Stimulated activated CD4-positive, alpha-beta T cell treated with anti-CD3 and anti-CD28 coated beads, Interleukin-1b, Interleukin-23, amount 100 ng/mL, for 24 hours (primary cell): ENCODE measurements around the gene BNIP1.

Experiments
- DNase-seq, 4 experiments: peaks; one replicate each; pipeline ENCODE4 v3.0.0-alpha.2; 2020; ENCODE audit warnings: low read depth in 4 of 4, low spot score in 1 of 4

Gene BNIP1

DNA sequence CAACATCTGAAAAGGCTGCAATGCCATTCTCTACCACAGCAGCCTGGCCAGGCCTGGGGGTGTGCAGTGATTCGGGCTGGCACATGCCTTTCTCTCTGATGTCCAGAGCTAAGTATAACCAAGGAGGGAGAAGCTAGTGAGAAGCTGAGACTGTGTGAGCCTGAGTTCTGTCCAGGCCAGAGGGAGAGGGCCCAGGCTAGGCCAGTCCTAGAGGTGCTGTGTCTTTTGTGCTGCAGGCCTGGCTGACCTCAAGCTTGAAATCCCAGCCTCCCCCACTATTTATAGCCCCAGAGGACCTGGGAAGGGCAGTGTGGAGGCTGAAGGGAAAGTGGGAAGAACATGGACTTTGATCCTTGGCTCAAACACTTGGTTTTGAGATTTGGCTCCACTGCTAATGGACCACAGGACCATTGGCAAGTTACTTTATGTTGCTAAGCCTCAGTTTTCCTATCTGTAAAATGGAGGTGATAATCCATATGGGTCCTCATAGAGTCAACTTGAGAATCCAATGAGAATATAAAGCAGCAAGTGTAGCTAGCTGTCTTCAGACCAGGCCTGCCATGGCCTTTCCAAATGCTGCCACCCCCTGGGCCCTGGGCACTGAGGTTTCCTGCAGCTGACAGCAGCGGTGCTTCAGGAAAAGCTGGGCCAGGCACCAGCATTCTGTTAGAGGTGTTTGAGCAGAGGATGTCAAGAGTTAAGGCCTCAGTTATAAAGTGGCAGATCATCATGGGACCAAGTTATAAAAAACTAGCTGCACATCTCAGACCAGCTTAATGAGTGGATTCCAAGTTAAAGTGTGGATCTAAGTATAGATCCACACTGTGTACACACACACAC, 21.1 kb downstream of the BNIP1 start:
- DNase-seq, result no peak

- no peak for DNase-seq
These were observed 27.8 kb downstream of the BNIP1 start for GRCh38 chr5:173172166-173172565.

DNA sequence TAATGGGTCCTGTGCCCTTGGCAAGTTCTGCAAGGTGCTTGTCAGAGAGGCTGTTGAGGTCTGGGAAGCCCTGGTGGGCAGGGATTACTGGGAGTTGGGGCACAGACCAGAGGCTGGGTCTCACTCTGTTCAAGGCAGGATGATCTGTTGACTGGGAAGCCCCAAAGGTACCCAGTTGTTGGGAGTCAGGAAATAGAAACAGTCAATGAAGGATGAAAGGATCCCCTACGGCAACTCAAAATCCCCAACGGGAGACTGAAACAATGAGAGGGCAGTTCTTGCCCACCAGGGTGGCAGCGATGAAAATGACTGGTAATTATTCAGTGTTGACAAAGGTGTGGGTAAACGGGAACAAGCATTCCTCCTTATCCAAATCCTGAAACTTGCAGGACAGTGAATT, 31.2 kb downstream of the BNIP1 start:
- DNase-seq, result no peak

DNA sequence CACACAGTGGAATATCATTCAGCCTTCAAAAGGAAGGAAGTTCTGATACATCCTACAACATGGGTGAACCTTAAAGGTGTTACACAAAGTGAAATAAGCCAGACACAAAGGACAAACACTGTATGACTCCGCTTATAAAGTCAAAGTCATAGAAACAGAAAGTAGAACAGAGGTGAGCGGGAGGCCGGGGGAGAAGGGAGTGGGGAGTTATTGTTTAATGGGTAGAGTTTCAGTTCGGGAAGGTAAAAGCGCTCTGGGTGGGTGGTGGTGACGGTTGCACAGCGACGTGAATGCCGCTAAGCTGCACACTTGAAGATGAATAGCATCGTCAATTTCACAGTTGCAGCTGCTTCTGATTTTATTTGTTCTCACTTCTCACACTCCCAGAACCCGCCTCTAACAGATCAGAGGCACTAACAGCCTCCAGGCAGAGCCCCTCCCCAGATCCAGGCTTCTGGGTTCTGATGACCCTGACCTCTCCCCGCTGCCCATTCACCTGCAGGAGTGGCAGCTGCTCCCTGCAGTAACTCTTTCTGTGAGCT, 34.1 kb downstream of the BNIP1 start:
- no peak for DNase-seq

- DNase-seq, result no peak
These were observed 36.0 kb downstream of the BNIP1 start for GRCh38 chr5:173180331-173180730.

- DNase-seq, result no peak
These were observed 42.9 kb downstream of the BNIP1 start for GRCh38 chr5:173187054-173187743.

DNA sequence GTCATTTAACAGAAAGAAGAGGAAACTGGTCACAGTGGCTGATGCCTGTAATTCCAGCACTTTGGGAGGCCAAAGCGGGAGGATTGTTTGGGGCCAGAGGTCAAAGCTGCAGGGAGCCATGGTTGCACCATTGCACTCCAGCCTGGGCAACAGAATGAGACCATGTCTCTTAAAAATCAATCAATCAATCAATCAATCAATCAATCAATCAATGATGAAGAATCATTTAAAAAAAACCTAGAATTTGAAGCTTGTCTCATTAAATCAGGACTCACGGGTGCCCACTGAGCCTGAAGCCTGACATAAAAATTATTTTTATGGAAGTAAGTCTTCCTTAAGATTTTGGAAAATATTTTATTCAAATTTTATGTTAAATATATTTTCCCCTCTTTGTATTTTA, 43.9 kb downstream of the BNIP1 start:
- no peak for DNase-seq

GRCh38 chr5:173191015-173191414, 46.7 kb downstream of the BNIP1 start:
- DNase-seq, result no peak

GRCh38 chr5:173191561-173191960, 47.2 kb downstream of the BNIP1 start:
- no peak for DNase-seq

DNA sequence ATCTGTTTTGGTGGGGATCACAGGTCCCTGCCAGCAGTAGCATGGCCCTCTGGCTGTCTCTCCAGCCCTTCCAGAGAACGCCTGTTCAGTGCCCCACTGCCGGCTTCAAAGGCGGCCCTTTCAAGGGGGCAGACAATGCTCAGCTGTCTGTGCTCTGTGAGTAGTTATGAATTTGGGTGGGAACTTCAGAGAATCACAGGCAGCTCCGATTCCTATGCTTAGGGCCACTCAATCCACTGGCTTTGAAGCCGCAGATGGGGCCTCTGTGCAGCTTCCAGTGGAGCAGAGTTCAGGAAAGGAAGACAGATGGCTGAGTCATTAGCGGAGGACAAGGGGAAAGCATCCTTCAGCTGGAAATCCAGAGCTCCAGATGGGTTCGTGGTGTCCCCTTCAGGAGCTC, 48.2 kb downstream of the BNIP1 start:
- no peak for DNase-seq

GRCh38 chr5:173196133-173196952, 52.0 kb downstream of the BNIP1 start:
- DNase-seq, result no peak

DNA sequence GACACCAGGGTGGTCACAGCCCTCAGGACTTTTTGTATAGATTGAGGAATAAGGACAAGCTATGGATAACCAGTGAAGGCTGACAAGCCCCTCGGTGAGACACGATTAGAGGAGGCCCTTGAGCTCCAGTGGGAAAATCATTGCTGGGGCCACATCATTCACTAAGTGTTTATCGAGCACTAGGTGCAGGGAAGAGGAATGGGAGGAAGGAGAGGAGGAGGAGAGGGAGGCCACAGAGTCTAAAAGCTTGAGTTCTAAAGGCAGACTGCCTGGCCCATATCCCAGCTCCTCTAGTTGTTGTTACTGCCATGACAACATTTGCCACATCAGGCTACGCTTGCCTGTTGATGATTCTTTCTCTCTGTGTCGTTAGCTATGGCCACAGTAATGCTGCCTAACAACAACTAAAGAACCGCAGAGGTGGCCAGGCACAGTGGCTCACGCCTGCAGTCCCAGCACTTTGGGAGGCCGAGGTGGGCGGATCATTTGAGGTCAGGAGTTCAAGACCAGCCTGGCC, 53.1 kb downstream of the BNIP1 start:
- DNase-seq, result no peak

GRCh38 chr5:173198049-173198448, 53.7 kb downstream of the BNIP1 start:
- DNase-seq, result no peak

DNA sequence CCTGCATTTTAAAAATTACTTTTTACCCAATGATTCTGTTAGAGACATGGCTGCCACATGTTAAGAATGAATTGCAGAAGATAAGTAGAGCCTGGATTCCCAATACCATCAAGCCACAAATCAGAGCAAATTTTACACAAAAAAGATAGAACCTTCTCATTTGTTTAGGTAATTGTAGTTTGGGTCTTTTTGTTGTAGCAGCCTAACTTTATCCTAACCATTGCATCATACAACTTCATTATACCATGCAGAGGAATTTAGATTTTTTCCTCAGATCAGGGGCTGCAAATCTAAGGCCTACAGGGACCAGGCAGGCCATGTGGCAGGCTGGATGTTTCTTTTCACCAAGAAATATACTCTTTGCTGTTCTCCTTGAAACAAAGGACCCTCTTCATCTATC, 56.0 kb downstream of the BNIP1 start:
- no peak for DNase-seq

DNA sequence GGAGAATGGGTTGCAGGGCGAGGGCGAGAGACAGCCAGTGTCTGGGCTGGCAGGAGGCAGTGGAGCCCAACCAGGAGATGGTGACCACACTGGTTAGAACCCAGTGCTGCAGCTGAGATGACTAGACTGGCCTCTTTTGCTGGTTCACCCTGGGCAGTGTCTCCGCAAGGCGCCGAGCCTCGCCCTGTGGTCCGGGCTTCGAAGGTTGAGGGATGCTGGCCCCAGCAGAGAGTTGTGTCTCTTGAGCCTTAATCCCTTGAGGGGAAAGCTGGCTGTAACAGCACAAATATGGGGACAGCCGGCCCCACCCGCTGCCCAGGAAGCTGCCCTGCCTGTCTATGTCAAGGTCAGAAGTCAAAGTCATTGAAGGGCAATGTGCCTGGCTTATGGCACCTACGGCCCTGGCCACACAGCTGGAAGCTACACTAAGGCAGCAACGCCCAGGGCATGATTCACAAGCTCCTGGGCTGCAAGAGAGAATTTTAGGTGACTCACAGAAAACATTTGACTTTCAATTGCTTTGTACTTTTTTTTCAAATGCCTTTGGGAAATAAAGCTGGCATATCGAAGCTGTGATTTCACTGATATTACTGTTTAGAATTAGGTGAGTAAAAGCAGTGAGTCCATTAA, 57.4 kb downstream of the BNIP1 start:
- no peak for DNase-seq

DNA sequence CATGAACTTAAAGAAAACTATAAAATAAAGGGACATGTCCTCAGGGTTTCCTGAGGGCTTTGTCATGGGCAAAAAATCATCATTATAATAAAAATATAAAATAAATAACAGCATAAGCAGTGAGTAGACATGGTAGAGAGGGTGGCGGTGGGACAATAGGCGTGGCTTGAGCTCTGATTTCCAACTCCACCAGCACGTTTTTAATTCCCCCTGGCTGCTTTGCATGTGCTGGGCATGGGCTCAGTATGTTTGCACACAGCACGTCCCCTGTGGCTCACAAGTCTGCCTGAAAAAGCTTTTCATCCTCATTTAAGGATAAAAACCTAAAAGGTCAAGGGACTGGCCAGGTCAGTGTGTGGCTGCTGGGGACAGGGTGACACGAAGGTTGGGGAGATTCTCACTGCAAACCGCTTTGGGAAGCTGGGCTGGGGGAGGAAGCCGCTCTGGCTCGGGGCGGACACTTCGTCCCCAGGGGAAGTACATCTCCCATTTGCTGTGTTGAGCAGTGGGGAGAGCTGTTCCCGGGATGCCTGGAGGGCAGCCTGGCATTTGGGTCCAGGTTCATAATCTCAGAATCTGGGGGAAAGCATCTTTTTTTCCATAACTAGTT, 58.0 kb downstream of the BNIP1 start:
- DNase-seq, result no peak

GRCh38 chr5:173204185-173204979, 60.1 kb downstream of the BNIP1 start:
- no peak for DNase-seq

- no peak for DNase-seq
These were observed 61.6 kb downstream of the BNIP1 start for GRCh38 chr5:173205916-173206315.

DNA sequence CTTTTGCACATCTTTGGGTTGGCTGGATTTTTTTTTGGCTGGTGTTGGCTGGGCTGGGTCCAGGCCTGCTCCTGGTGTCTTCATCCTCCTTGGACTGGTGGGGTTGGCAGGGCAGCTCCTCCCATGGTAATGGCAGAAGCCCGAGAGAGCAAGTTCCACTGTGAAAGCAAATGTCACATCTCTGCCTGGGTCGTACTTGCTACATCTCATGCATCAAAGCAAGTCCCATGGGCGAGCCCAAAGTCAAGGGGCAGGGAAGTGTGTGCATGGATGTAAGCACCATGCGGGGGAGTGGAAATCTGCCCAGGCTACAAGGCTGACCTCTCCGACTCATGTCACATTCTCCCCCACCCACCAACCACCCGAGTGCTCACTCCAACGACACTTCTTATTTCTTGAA, 64.0 kb downstream of the BNIP1 start:
- DNase-seq, result no peak

- DNase-seq, result no peak
These were observed 66.5 kb downstream of the BNIP1 start for GRCh38 chr5:173210877-173211276.
